HG03442 (cell line): ENCODE data around the gene CCS.
"Not testable (repeated sequence)": the region's sequence is repeated elsewhere in the genome, so short reads cannot be mapped to it uniquely, and the experiment has no call there.

ENCODE experiments used
- ATAC-seq: cut with Tn5 transposase; IDR thresholded peaks from one replicate; pipeline ENCODE4 v1.9.1; 2021; ENCODE audit warnings: mild to moderate bottlenecking, moderate library complexity; ENCODE audit not compliant: unreplicated experiment

CCS gene

GRCh38 chr11:66625041-66625751 lies 32.2 kb downstream of the CCS start:
- no peak for ATAC-seq

- ATAC-seq, result no peak
These were observed 32.8 kb downstream of the CCS start for GRCh38 chr11:66625752-66626149.

- ATAC-seq, result no peak
These were observed 33.4 kb downstream of the CCS start for GRCh38 chr11:66626382-66626781.

GRCh38 chr11:66626926-66627325 lies 33.9 kb downstream of the CCS start:
- ATAC-seq, result no peak

- no peak for ATAC-seq
These were observed 35.1 kb downstream of the CCS start for GRCh38 chr11:66628061-66628603.

GRCh38 chr11:66629356-66629755 lies 36.4 kb downstream of the CCS start:
- ATAC-seq, result no peak

- no peak for ATAC-seq
These were observed 38.9 kb downstream of the CCS start for GRCh38 chr11:66631883-66632282.

- no peak for ATAC-seq
These were observed 40.0 kb downstream of the CCS start for GRCh38 chr11:66632952-66633351.

- no peak for ATAC-seq
These were observed 43.4 kb downstream of the CCS start for GRCh38 chr11:66636411-66636810.

GRCh38 chr11:66637557-66638176 lies 44.7 kb downstream of the CCS start:
- no peak for ATAC-seq

GRCh38 chr11:66638177-66639065 lies 45.4 kb downstream of the CCS start, which contains the start of gene RBM4:
TSS of gene RBM4 (plus strand) at chr11:66638703. CDS start at chr11:66639712, 1,009 bp downstream.
- peak; percentile 95 for ATAC-seq

- ATAC-seq, result no peak
These were observed 46.3 kb downstream of the CCS start for GRCh38 chr11:66639066-66639813.

- ATAC-seq, result not testable (repeated sequence)
These were observed 46.9 kb downstream of the CCS start for GRCh38 chr11:66639814-66640340.

- ATAC-seq, result no peak
These were observed 48.8 kb downstream of the CCS start for GRCh38 chr11:66641834-66642233.

GRCh38 chr11:66643745-66644437 lies 50.9 kb downstream of the CCS start:
- no peak for ATAC-seq

- ATAC-seq, result no peak
These were observed 53.8 kb downstream of the CCS start for GRCh38 chr11:66646828-66647227.

GRCh38 chr11:66649903-66650302 lies 56.9 kb downstream of the CCS start:
- no peak for ATAC-seq

- ATAC-seq, result no peak
These were observed 58.0 kb downstream of the CCS start for GRCh38 chr11:66651016-66651415.

GRCh38 chr11:66652651-66653050 lies 59.7 kb downstream of the CCS start:
- ATAC-seq, result no peak

- no peak for ATAC-seq
These were observed 60.1 kb downstream of the CCS start for GRCh38 chr11:66653123-66653522.
